GM21381 (cell line): ENCODE results near the gene HS3ST3A1.

ENCODE experiments used
- ATAC-seq: cut with Tn5 transposase; IDR thresholded peaks from one replicate; pipeline ENCODE4 v1.9.1; 2021; ENCODE audit warnings: mild to moderate bottlenecking, moderate library complexity; ENCODE audit not compliant: unreplicated experiment

The HS3ST3A1 gene

DNA sequence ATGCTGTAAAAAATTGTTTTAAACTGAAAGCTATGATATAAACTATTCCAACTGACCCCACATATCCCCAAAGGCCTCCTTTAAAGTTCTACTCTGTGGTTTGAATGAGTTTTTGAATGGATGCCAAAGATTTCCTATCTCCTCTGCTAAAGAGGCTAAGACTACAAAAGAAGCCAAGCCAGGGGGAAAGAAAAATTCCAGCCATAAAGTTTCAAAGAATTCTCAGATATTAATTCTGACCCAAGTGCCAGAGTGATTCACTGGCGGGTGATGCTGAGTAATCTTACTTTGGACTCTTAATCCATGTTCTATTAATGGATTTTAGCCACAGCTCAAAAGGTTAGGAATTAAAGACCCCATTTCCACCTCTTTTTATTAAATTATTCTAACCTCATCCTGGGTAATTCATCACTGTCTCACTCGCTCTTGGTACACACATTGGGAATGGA, 60.7 kb downstream of the HS3ST3A1 start:
- ATAC-seq, result no peak

DNA sequence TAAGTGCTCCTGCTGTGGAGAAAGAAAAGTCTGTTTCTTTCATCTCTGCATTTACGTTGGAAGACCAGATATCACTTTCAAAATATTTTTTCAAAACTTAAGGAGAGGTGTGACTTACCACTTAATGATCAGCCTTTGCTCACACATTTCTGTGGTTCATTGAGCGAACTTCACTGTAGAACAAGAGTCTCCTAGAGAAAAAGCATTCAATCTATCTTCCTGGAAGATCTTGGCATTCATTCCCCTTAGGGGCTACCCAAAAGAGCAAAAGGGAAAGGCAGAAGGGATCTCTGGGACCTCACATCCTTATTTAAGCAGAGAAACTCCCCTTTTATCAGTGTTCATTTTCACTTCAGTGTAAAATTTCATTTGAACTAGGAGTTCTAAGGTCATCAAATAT, 61.2 kb downstream of the HS3ST3A1 start:
- no peak for ATAC-seq

DNA sequence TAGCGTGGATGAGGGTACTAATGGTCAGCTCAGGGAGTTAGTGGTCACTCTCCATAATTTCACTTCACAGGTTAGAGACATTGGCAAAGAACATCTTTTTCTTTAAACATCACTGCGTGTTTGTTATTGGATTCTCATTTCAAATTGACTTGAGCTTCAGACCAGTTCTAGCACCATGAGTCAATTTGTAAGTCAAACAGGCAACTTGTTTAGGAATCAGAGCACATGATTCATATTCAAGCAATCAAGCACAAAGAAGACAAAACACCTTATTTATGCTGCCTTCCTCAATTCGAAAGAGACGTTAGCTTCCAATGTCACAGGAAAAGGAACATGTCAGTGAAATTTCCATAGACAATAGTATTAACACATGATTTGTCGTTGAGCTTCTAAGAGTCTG, 62.3 kb downstream of the HS3ST3A1 start:
- no peak for ATAC-seq

DNA sequence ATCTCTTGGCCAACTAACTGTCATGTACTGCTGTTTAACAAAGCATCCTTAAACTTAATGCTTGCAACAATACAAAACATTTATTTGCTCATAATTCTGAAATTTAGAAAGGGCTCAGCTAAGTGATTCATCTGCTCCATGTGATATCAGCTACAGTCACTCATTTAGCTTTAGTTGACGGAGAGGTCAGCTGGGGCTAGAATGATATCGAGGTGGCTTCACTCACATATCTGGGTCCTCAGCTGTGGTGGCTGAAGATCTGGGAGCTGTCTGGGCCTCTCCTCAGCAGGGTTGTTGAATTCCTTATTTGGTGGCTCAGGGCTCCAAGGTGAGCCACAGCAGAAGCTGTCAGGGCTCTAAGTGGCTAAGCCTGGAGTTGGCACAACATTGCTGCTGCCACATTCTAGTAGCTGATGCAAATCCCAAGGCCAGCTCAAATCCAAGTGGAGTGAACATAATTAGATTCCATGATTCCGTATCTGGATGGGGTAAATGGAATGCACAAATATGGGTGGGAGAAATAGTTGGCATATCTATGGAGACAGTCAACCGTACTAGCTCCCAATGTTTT, 62.8 kb downstream of the HS3ST3A1 start:
- no peak for ATAC-seq

- ATAC-seq, result no peak
Measured at GRCh38 chr17:13537871-13538643, 63.7 kb downstream of the HS3ST3A1 start.

DNA sequence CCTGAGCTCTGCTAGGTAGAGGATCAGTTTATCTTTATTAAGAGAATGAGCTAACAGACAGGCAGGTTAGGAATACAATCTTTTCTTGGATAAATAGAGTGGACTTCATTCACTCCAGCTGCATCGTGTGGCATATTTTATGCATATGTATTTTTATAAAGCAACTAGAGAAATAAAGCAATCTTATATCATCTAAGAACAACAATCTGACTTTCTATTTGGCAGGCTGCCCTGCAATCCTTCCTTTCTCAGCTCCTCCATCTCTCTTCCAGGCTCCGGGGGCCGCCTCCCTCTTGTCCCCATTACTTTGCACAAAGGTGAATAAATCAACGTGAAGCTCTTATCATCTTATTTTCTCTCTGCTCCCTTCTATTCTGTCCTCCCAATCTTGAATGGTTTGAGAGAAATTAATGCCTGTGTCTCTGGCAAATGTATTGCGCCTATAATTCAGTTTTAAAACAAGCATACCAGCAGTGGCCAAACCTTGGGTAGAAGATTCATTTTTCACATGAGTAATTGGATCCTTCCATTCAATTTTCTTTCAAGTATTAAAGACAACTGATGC, 64.5 kb downstream of the HS3ST3A1 start:
- ATAC-seq, result no peak

DNA sequence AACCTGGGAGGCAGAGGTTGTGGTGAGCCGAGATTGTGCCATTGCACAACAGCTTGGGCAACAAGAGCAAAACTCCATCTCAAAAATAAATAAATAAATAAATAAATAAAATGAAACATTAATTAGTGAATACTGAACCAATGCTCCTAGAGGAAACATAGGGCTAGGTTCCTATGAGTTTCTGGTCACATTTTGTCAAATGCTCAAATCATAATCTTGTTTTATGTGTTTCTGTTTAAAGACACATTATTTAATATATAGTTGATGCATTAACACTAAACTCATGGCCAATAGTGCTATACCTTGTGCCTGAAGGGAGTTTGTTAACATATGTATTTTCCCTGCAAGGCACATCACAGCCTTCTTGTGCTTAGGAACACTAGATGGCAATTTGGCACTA, 66.8 kb downstream of the HS3ST3A1 start:
- ATAC-seq, result no peak

DNA sequence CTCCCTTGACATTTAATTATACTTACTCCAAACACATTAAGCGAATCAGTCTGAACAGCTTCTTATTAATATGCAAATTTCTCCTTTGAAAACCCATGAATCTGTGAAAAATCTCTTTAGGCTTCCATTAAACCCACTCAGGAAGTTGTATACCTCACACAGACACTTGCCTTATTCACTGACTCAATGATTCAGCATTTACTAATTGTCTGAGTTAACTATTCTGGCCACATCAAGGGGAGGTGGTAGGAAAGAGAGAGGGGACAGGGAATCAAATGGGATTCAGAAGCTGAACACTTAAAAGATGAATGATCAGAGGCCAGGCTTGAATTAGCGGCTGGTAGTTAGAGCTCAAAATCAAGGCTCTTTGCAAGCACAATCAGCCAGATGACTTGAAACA, 70.0 kb downstream of the HS3ST3A1 start:
- no peak for ATAC-seq

GRCh38 chr17:13525876-13526275, 75.9 kb downstream of the HS3ST3A1 start:
- ATAC-seq, result no peak

- ATAC-seq, result no peak
Measured at GRCh38 chr17:13523164-13523563, 78.6 kb downstream of the HS3ST3A1 start.

DNA sequence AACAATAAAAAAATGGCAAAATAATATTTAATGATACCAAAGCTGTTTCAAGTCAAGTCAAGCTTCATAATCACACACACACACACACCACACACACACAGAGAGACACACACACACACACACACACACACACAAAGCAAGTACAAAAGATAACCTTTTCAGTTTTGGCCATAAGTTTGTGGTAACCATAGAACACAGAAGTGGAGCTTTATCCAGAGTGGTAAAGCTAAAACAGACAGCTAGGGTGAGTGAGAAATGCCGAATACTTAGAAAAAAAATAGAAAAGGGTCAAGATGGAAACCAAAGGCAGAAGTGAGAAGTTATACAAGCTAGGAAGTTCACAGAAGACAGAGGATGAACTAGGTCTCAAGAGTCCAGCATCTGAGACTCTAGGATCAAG, 79.0 kb downstream of the HS3ST3A1 start:
- ATAC-seq, result no peak

DNA sequence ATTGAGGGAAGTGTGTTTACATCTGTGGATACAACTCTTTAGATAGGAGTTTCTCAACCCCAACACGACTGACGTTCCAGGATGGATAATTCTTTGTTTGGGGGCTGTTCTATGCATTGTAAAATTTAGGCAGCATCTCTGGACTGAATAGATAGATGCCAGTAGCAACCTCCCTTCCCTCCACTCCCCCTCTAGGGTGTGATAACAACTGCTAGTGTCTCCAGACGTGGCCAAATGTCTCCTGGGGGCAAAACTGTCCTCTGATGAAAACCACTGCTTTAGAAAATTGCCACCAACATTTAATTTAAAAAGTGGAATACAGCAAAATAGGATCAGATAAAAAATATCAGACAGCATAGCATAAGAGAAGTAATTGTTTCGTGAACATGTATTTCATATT, 79.9 kb downstream of the HS3ST3A1 start:
- ATAC-seq, result no peak

DNA sequence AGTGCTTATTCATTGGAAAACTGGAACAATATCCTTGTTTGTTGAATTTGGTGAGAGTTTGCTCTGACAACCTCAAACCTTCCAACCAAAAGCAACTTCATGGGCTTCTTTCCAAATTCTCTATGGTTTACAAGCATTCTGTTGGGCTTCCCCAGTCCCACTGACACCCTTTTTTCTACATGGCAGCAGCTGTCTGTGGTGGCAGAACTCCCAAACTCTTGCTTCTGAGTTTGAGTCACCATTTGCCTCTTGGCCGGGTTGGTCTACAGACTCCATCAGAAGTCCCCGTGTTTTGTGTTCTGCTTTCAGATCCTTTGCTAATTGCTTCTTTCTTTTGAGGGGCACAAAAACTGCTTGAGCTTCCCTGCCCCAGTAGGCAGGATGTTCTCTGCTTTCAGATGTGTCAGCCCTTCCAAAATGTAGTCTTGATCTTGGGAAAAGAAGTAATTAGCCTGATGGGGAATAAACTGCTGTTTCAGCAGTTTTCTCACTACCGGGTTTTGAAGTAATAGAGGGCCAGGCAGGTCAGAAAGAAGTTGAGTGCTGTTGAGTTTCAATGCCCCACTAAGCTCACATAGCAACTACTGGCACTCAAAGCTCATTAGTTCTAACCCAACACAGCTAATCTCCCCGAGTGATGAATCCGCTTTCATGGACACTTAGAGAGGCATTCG, 80.7 kb downstream of the HS3ST3A1 start:
- no peak for ATAC-seq

DNA sequence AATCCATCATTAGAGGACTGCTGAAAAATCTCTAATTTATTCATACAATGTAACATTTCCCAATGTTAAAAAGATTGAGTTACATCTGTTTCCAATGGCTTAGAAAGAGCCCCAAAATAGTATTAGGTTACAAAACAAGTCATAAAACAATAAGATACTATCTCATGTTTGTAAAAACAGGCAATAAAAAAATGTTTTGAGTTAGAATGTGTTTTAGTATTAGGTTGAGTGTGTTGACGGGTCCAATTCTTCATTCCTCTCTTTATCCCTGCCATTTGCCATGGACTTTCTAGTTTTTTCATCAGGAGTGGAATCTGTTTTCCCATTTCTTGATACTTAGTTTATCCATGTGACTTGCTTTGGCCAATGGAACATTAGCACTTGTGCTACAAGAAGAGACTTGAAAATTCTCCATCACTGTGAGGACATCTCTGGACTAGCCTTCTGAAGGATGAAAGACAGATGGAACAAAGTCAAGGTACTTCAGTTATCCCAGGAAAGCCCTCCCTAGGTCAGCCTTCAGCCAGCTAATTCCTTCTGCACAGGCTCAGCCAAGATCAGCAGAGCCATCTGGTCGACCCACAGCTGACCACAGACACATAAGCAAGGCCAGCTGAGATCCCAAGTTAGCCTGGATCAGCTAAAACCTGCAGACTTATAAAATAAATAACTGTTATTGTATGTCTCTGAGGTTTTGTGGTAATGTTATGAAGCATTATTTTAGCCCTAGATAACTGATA, 83.3 kb downstream of the HS3ST3A1 start:
- ATAC-seq, result no peak

GRCh38 chr17:13513039-13513405, 88.7 kb downstream of the HS3ST3A1 start:
- ATAC-seq, result no peak

GRCh38 chr17:13510062-13510461, 91.7 kb downstream of the HS3ST3A1 start:
- no peak for ATAC-seq

DNA sequence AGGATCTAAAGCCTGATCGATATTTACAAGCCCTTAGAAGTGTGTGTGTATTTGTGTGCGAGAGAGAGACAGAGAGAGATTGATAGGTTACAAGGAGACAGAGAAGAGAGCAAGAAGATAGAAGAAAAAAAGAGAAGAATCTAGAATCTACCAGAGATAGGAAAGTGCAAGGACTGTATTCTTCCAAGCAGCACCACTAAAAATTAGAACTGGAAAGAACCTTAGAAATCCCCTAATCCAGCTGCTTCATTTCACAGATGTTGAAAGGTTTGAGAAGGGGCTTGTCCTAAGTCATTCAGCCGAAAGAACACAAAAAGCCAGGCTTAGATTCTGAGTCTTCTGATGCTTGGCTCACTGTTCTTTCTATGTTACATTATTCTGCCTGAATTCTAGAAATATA, 92.2 kb downstream of the HS3ST3A1 start:
- ATAC-seq, result no peak

DNA sequence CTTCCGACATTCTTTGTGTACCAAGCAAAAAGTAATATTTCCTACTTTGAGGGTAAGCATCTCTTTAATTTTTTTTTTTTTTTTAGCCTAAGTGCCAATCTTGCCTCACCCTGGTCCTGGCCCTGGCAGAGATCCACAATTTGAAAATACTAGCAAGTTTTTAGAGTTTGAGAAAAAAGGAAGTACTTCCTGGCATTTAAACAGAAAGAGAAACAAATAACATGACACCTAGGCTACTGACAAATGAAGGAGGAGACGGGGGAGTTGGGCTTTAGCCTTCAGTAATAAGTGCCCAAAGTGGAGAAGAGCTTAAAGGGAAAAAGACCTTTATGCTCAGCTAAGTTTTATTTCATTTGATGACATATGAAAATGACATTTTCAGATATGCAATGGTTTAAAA, 92.8 kb downstream of the HS3ST3A1 start:
- no peak for ATAC-seq

DNA sequence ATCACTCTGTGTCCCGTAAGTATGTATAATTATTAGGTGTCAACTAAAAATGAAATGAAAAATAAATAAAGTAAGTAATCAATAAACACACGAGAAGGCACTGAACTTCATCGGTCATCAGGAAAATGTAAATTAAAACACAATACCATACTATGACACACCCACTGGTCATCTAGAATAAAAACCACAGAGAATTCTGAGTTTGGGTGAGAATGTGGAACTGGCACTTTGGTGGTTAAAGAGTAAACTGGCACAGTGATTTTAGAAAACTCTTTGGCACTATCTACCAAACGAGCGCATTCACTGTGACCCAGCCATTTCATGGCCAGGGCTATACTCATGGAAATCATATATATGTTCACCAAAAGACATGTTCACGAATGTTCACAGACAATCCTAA, 98.2 kb downstream of the HS3ST3A1 start:
- ATAC-seq, result no peak

GRCh38 chr17:13502263-13502662, 99.5 kb downstream of the HS3ST3A1 start:
- no peak for ATAC-seq

DNA sequence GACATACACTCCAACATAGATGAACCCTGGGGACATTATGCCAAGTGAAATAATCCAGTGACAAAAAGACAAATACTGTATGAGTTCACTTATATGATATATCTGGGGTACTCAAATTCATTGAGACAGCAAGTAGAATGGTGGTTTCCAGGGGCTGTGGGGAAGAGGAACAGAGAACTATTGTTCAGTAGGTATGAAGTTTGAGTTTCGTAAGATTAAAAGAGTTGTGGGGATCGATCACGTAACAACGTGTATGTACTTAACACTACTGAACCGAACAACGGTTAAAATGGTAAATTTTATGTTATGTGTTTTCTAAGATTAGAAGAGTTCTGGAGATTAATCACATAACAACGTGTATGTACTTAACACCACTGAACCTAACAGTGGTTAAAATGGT, 100.8 kb downstream of the HS3ST3A1 start:
- no peak for ATAC-seq
